SIG-M5 treated with dmso at 0.1 percent for 504 hours (cell line): ENCODE data around the gene AIDA.

ENCODE experiments used
- DNase-seq: peaks from one replicate; lab custom pipeline; 2025; ENCODE audit not compliant: unreplicated experiment; lab: John Stamatoyannopoulos, UW

The AIDA gene

DNA sequence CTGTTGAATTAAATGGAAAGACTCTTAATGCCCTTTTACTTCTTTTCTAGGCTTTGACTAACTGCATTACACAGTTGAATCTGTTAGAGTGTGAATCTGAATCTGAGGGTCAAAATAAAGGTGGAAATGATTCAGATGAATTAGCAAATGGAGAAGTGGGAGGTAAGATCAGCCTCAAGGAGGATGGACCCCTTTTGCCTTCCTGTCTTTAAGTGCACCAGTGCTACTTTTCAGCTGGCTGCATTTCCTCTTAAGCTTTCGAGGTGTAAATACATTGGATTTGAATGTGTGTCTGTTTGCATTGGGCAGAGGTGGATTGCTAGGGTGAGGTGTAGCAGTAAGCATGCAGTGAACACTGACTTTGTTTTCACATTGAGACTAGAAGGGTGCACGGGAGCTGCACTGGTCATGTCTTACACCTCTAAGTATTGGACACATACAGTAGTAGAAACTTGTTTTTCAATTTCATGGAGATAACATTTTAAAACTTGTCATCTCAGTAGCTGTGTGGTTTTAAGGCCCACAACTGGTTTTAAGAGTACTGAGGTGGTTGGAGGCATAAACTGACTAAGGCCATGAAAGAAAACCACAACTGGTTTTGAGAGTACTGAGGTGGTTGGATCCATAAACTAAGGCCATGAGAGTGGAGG is 59.0 kb downstream of the AIDA start:
- DNase-seq: no peak

DNA sequence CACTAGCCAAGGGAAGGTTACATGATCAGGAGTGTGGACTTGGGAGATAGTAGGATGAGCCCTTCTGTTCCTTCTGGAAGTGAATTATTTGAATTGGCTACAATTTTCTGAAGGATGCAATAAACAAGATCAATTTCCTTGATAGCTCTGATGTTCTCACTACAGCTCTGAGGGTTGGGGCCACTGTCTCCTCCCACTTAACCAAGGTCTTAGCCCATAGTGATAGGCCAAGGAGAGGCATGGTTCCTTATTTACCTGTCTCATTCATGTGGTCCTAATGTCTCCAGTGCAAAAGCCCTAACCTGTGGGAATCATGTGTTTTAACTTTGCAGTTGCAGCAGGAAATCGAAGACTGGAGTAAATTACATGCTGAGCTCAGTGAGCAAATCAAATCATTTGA is 59.6 kb downstream of the AIDA start:
- DNase-seq: no peak

DNA sequence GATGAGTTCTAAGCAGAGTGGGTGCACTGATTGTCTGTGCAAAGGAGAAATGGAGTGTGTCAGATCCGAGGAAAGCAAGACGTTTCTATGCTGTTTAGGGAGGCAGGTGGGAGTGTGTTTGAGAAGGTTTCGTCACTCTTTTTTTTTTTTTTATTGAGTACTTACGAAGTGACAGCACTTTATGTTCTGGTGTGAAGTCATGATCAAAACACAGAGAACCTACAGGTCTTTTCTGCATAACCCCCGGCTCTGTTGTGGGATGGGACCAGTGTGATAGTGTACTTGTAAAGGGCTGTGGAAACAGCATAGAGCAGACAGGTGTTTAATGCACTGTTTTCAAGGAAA is 67.7 kb downstream of the AIDA start:
- DNase-seq: no peak

DNA sequence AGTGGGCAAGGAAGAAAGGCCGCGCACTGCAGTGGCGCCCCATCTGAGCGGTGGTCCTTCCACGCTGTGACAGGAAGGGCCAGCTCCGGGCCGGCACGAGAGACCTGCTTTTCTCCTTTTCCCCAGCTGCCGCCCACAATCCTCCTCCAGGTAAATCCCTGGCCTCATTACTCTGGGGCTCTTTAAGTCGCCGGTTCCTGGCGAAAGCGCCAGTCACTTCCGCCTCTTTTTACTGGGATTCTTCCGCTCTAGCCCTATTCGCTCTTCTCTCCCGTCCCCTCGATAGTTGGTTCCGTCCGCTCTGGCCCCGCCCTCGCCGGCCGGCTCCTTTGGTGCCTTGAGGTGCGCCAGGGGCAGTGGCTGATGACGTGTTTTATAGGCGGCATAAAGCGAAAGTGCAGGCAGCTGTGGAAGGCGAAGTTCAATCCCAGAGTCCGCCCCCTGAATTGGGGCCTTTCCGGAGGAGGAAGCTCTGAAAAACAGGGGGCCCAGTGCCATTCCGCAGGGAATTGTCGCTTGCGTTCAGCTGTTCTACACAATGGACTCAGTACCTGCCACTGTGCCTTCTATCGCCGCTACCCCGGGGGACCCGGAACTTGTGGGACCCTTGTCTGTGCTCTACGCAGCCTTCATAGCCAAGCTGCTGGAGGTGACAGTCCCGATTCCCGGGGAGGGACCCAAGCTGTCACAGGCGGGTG is 68.2 kb downstream of the AIDA start:
- DNase-seq: peak; percentile 100

DNA sequence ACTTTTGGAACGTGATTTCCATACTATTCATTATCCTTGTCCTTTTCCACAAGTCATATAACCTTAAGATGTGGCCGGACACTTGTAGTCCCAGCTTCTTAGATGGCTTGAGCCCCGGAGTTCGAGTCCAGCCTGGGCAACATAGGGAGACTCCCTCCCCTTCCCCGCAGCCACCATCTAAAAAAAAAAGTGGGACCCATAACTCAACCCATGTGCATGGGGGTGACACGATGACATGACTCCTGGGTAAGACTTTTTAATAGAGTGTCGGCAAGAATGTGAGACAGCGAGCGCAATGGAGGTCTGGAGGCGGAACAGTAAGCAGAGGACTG is 68.7 kb downstream of the AIDA start:
- DNase-seq: no peak

DNA sequence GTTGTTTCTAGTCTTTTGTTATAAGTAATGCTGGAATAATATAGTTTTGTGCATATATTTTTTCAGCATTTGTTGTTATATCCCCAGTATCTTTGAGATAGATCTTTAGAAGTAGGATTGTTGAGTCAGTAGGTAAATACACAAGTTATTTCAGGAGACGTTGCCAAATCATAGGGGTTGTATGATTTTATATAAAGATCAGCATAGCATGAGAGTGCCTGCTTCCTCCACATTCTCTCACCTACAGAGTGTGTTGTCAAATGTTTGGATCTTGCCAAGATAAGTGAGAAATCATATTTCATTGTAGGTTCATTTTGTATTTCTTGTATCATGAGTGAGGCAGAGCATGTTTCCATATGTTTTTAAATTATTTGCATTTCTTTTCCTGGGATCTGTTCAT is 69.8 kb downstream of the AIDA start:
- DNase-seq: no peak

DNA sequence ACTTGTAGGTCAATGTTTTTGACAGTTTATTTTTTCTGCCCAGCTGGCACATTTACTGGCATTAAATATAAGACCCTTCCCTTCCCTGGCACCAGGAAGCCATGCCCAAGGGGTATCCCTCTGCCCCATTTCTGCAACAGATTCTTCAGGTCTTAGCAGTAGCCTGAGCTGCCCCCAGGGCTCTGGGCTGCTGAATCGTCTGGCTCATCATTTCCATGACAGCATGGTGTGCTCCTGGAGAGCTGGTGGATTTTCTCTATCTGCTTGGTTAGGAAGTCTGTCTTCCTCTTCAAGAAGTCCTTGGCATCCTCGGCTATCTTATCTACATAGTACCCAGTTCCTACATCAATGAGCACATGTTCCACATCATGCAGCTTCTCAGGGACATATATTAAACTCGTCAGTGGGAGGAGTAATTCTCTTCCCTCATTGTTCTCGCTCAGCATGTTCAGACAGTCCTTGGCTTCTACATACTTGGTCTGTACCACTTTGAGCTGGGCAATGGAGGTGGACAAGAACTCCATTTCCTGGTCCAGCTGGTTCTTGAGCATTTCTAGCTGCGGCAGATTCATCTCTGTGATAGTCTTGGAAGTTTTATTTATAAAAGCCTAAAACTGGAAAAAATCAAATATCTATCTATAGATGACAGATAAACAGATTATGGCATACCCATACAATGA is 70.9 kb downstream of the AIDA start:
- no peak for DNase-seq

DNA sequence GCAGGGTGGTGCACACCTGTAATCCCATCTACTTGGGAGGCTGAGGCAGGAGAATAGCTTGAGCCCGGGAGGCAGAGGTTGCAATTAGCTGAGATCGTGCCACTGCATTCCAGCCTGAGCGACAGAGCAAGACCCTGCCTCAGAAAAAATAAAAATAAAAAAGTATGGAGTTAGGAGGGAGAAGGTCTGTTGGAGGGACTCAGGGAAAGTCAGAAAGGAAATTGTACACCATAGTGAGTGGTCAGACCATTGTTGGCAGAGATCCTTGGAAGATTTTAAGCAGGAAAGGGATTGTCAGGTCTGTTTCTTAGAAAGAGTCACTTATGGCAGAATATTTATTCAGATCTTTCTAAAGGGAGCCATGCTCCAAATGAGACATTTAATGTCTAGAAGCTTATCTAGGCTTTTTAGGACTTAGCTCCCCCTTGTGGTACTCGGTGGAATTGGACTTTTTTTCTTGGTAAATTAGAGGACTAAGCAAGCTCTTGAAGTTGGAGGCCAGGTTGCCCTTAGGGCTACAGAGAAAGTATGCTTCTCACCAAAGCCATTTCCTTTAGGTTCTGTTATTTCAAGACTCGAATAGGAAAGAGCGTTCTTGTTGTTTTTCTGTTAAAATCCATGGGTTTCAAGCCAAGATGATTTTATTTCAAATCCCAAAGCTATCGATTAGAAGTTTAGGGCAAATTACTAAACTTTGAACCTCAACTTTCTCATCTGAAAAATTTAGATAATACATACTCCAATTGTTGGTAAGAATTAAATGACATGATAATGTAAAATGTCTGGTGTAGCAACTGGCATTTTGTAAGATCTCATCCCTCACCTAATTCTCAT is 77.9 kb downstream of the AIDA start:
- peak; percentile 83 for DNase-seq

DNA sequence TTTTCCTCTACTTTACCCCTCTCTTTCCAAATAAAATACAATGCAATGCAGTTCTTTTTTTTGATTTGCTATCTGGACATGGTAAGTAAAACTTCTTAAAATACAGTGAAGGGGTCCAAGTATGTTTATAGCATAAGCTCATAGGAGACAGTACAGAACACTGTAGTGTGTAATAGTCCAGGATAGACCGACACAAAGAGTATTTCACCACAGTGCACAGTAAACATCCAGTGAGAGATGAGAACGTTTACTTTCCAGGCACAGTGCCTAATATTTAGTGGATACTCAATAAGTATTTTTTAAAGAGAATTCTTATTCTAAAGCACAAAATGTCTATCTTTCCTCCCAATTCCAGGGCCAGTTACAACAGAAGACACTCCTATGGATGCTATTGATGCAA is 79.5 kb downstream of the AIDA start:
- no peak for DNase-seq

DNA sequence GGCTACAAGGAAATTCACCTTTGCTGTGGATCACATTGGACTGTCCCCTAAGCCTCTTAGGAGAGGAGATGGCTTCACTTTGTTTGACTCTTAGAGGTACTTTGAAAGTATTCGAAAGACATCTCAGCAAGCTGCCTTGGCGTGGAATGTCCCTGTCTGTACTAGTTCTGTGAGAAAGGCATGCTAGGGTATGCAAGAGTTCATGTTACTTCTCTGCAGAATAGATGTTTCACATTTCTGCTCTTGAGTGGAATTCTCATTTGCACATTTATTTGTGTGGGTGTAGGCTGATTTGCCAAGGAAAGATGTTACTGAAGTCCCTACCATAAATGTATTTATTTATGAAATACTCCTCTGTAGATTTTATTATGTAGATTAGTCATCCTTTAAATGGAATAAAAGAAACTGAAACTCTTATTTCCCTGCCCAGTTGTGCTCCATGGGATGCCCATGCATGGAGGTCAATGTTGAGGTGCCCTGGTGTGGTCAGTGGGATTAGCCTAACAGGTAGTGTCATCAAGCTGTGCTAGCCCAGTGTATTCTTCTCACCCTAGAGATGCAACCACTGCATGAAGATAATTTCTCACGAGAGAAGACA is 80.6 kb downstream of the AIDA start:
- no peak for DNase-seq

DNA sequence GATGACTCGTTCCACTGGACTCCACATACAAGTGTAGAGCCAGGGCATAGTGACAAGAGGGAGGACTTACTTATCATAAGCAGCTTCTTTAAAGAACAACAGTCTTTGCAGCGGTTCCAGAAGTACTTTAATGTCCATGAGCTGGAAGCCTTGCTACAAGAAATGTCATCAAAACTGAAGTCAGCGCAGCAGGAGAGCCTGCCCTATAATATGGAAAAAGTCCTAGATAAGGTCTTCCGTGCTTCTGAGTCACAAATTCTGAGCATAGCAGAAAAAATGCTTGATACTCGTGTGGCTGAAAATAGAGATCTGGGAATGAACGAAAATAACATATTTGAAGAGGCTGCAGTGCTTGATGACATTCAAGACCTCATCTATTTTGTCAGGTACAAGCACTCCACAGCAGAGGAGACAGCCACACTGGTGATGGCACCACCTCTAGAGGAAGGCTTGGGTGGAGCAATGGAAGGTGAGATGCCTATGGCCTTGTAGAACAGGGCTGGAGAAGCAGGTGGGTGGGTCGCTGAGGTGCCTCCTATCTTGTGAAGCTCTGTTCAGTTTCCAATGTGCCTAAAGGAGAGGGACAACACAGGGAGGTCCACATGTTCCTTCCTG is 82.3 kb downstream of the AIDA start:
- DNase-seq: no peak

DNA sequence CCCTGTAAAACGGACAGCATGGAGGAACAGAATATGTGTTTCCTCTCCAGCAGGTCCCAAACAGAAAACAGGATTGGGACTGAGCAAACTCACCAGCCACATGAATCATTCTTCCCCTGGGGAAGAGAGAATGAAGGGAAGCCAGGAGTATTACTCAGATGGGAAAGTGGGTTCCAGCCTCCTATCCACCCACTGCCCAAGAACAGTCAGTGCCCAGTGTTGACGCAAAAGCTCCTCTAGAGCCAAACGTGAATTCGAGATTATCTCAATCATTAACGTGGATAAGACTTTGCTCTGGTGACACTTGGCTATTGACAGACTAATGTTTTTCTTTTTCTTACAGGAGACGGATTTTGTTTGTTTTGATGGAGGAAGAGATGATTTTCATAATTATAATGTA is 85.1 kb downstream of the AIDA start:
- DNase-seq: no peak

DNA sequence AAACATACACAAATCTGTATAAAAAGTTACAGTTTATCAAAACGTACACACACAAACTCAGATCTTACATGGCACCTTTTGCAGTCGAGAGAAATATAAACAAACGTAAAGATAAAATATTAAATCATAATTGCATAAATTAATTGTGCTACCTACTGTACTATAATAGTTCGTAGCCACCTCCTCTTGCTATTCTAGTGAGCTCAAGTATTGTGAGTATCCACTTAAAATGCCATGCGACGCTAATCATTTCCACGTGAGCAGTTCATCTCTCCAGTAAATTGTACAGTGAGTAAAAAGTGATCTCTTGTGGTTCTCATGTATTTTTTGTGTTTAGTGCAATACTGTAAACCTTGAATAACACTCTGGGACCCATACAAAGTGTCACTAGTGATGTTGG is 88.1 kb downstream of the AIDA start:
- no peak for DNase-seq

DNA sequence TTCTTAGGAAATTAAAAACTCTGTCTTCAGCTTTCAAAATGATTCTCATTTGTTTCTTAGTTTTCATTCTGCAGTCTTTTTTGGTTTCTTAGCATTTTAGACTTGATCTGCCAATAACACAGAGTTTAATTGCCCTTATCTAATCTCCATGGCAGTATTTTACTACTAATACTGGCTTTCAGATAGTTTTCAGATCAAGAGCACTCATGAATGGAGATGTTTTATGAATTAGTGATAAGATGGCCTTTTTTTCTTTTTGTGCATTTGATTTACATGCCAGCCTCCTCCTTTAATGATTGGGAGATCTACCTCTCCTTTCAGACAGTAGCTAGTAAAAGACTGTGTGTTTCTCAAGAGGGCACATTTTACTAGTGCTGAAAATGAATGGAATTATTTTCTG is 88.8 kb downstream of the AIDA start:
- no peak for DNase-seq

DNA sequence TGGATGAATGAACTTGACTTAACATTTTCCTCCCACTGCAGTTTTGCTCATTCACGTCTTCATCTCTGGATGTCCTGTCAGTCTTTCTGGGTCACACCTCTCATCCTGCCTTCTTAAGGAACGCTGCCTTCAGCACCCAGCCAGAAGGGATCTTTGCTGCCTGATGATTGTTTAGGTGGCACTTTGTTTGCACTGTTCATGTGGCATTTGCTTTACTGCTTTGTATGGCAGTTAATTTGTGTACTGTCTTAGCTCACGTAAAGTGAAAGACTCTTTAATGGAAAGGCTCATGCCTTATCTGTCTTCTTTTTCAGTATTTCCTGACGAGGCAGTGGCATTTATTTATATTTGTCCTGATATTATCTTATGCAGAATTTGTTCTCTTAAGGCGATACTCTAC is 89.5 kb downstream of the AIDA start:
- no peak for DNase-seq

DNA sequence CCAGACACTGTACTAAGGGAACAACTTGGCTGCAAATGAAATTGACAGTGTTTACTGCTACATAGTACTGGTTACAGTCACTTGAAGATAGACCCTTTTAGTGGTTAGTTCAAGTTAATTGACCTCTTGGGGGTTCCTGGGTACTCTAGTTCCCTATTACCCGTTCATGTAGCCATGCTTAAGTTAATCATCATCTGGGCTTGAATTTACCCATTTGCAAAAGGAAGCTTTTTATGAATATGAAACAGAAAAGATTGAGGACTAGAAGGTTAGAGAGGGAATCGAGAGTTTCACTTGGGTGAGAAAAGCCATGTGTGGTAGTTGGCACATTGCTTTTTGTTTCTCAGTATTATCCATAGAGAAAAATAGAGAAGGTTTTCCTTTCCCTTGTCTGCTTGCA is 91.7 kb downstream of the AIDA start:
- DNase-seq: no peak

DNA sequence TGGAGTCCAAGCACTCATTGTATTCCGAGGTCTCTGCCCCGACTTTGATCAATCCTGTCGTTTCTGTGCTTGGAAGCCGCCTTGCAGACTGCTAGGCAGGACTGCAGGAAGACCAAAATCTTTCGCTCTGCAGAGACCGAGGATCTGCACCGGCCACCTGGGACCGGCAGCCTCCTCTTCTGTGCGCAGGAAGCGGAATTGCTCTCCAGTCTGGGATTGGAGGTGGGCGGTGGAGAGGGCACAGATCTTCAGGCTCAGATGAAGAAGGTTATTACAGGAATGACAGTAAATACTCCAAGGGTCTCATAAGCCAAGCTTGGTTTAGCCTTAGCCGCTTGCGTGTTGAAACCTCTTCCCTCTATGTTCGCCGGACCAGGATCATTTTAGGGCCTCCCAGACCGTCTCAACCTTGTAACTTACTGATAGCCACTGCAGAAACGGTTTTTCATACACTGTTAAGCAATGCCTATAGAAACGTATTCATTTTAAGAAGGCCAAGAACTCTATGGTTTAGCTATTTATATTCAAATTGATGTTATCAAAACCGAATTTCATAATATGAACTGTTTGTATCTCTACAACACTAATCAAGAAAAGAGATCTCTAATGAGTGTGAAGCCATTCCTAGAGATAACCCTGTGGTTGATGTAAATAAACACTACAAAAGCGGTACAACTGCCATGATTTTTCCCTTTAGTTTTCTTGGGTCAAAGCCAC is 93.3 kb downstream of the AIDA start:
- DNase-seq: peak; percentile 56
